Upper lobe of left lung (tissue), 6 donors: ENCODE measurements around the gene ADD3. TPM values are rescaled to one million over a fixed set of nuclear protein-coding genes. Genes with fewer than 3 reads are reported as not detected.
"Not testable (repeated sequence)": the region's sequence is repeated elsewhere in the genome, so short reads cannot be mapped to it uniquely, and the experiment has no call there.

ENCODE experiments used
- ATAC-seq, 2 donors: fragments of 200-7000 bp; cut with Tn5 transposase; one replicate each; pipeline ENCODE4 v1.9.1; 2022; ENCODE audit warnings: mild to moderate bottlenecking in 2 of 2, moderate library complexity in 2 of 2; ENCODE audit not compliant: low FRiP score in 2 of 2
- DNase-seq, 2 donors: peaks; one replicate each; pipeline ENCODE4 v3.0.0-alpha.2; 2019 to 2020
- H3K27ac ChIP-seq, 4 donors: fragments of 200-600 bp; sonication (generic); one replicate each; pipeline ENCODE4 v1.5.1; 2016 to 2019
- H3K27me3 ChIP-seq, 4 donors: fragments of 200-600 bp; sonication (generic); one replicate each; pipeline ENCODE4 v1.5.1; 2017 to 2019
- H3K36me3 ChIP-seq, 4 donors: fragments of 200-600 bp; sonication (generic); one replicate each; pipeline ENCODE4 v1.5.1; 2016 to 2019
- H3K4me1 ChIP-seq, 4 donors: fragments of 200-600 bp; sonication (generic); one replicate each; pipeline ENCODE4 v1.5.1; 2018 to 2019
- H3K4me3 ChIP-seq, 4 donors: fragments of 200-600 bp; sonication (generic); one replicate each; pipeline ENCODE4 v1.5.1; 2017 to 2019; ENCODE audit warnings: mild to moderate bottlenecking in 2 of 4, moderate library complexity in 1 of 4
- H3K9me3 ChIP-seq, 4 donors: fragments of 200-600 bp; sonication (generic); one replicate each; pipeline ENCODE4 v1.5.1; 2018 to 2019
- EP300 ChIP-seq, 4 donors: sonication (generic); formaldehyde crosslinking; IDR thresholded peaks; one replicate each; pipeline ENCODE4 v1.5.1; 2017; ENCODE audit warnings: antibody characterized with exemption in 4 of 4, control low read depth in 2 of 4
- POLR2A ChIP-seq, 4 donors: fragments of 450-650 bp; IDR thresholded peaks; one replicate each; pipeline ENCODE4 v1.5.1; 2016 to 2017; ENCODE audit warnings: antibody characterized with exemption in 4 of 4, mild to moderate bottlenecking in 2 of 4
- POLR2AphosphoS5 ChIP-seq, 2 donors: sonication (generic); formaldehyde crosslinking; IDR thresholded peaks; one replicate each; pipeline ENCODE4 v1.5.1; 2017; ENCODE audit warnings: antibody characterized with exemption in 2 of 2
- WGBS, 2 donors: methylation state at CpG; one replicate each; pipeline ENCODE4 v1.1.5; 2017 to 2018; 5-methylcytosine and 5-hydroxymethylcytosine counted together
- total RNA-seq, 6 donors: library from RNA; depleted of rRNA in 4 of 6; stranded (reverse); fragments of >200 nt in 4 of 6; gene quantifications; one replicate each; pipeline versions ENCODE4 v1.1.0 to v1.2.1, GENCODE V29; 2016 to 2021
- TF ChIP-seq, protein P1 (sequence below), 6 experiments: fragments of 450-650 bp in 4 of 6; fragments of 200-600 bp in 2 of 6; sonication (generic) in 2 of 6; IDR thresholded peaks; one replicate each; pipeline ENCODE4 v1.5.1; 2016 to 2019; ENCODE audit warnings: antibody characterized with exemption in 6 of 6
- donor health status: DM: no; HTN: no; CAD: no; lungs with moderate emphysema.
- donor health status: DM: no; HTN: yes; CAD: no; lungs with severe emphysema.

Gene ADD3
- total RNA-seq, 6 donors from 2014 or later: 34.1 to 229 (median 61.0) TPM

DNA sequence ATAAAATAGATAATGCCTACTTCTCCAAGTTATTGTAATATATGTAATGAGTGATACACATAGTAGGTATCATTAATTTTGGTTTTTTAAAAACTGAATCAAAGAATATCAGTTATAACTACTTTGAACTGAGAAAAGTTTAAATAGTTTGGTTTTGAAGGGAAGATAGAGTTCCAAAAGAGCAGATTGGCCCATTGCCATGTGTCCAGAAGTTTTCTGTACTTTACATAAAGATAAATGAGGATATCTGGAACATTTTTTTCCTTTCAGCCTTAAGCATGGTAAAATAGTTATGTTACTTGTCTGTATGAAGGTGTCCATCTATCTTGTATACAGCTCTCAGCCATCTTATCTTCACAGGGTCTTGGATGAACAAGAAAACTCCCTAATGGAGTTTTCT, 101.7 kb downstream of the ADD3 start:
- Histone ChIP-seq H3K4me3 (no peak overlapping the region), H3K4me1 (no peaks in the 10 kb centered on the region), H3K36me3 (peaks cover 0 to 24% (median 8%) of the 10 kb centered on the region in 4 donors), H3K27ac (no peak overlapping the region), H3K9me3 (no peaks in the 10 kb centered on the region), H3K27me3 (no peaks in the 10 kb centered on the region)
- TF ChIP-seq POLR2A (IDR thresholded peaks at IDR 0.05) (no peak), POLR2AphosphoS5 (IDR thresholded peaks at IDR 0.05) (no peak), EP300 (IDR thresholded peaks at IDR 0.05) (no peak)
- TF ChIP-seq, protein P1, sequence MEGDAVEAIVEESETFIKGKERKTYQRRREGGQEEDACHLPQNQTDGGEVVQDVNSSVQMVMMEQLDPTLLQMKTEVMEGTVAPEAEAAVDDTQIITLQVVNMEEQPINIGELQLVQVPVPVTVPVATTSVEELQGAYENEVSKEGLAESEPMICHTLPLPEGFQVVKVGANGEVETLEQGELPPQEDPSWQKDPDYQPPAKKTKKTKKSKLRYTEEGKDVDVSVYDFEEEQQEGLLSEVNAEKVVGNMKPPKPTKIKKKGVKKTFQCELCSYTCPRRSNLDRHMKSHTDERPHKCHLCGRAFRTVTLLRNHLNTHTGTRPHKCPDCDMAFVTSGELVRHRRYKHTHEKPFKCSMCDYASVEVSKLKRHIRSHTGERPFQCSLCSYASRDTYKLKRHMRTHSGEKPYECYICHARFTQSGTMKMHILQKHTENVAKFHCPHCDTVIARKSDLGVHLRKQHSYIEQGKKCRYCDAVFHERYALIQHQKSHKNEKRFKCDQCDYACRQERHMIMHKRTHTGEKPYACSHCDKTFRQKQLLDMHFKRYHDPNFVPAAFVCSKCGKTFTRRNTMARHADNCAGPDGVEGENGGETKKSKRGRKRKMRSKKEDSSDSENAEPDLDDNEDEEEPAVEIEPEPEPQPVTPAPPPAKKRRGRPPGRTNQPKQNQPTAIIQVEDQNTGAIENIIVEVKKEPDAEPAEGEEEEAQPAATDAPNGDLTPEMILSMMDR (IDR thresholded peaks at IDR 0.05): no peak
- DNase-seq (no peak), ATAC-seq (no peak)

DNA sequence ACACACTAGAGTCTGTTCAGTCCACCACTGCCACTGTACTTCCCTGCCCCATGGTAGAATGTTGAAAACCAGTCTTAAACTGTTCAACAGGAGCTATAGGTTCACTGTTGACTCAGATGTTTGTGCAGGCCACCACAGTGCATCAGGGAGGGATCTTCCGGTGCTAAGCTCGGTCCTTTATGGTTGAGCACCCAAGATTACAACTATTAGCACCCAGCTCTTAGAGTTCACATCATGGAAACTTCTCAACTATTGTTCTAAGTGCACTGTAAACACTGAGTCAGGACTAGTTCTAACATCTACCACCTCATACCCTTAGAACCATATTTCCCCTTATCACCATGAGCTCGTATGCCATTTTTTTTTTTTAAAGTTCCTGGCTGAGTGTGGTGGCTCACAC, 102.6 kb downstream of the ADD3 start:
- H3K27ac ChIP-seq: no peak overlapping the region
- TF ChIP-seq POLR2AphosphoS5 (IDR thresholded peaks at IDR 0.05) (no peak), EP300 (IDR thresholded peaks at IDR 0.05) (no peak), POLR2A (IDR thresholded peaks at IDR 0.05) (no peak)
- TF ChIP-seq, protein P1 (IDR thresholded peaks at IDR 0.05): no peak
- H3K4me3 ChIP-seq: no peak overlapping the region
- ATAC-seq (no peak), DNase-seq (no peak)
- no peaks in the 10 kb centered on the region for H3K9me3 ChIP-seq
- 94 to 98% methylated on average over 3 of the region's 3 CpGs for WGBS, 2 donors
- no peaks in the 10 kb centered on the region for H3K4me1 ChIP-seq
- peaks cover 0 to 26% (median 8%) of the 10 kb centered on the region in 4 donors for H3K36me3 ChIP-seq
- H3K27me3 ChIP-seq: no peaks in the 10 kb centered on the region

DNA sequence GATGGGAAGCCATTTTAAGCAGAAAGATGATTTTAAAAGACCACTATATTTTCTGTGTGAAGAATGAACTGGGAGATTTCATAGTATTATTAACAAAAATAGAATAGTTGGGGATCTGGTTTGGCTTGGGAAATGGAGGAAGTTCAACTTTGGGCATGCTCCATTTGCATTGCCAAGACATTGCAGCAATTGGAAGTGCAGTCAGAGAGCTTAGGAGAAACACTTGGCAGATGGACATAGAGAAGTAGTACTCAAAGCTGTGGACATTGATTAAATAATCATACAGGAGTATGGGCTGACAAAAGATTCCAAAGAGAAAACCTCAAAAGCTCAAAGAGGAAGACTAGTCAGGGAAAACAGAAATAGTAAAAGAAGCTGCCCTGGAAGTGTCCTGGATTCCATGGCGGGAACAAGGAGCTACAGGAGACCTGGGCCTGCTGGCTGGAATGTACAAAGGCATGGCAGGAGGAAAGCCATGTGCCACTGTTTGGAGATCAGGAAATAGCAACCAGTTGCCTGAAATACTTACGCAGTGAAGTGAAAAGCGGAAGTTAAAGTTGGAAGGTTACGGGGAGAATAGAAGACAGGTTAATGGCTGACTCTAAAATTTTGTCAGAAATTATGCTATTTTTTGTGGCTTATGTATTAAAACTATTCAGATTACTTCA, 106.0 kb downstream of the ADD3 start:
- no peak for TF ChIP-seq EP300 (IDR thresholded peaks at IDR 0.05)
- no peak for TF ChIP-seq POLR2AphosphoS5 (IDR thresholded peaks at IDR 0.05)
- TF ChIP-seq, protein P1 (IDR thresholded peaks at IDR 0.05): no peak
- TF ChIP-seq POLR2A (IDR thresholded peaks at IDR 0.05): no peak
- DNase-seq: no peak
- Histone ChIP-seq H3K4me3 (no peak overlapping the region), H3K36me3 (peaks cover 0 to 42% (median 11%) of the 10 kb centered on the region in 4 donors), H3K27me3 (no peaks in the 10 kb centered on the region), H3K27ac (peak overlapping the region in 1 of 4 donors; percentile 17), H3K9me3 (no peaks in the 10 kb centered on the region), H3K4me1 (no peaks in the 10 kb centered on the region)
- no peak for ATAC-seq
- WGBS, 2 donors: 84 to 94% methylated on average over 4 of the region's 4 CpGs

DNA sequence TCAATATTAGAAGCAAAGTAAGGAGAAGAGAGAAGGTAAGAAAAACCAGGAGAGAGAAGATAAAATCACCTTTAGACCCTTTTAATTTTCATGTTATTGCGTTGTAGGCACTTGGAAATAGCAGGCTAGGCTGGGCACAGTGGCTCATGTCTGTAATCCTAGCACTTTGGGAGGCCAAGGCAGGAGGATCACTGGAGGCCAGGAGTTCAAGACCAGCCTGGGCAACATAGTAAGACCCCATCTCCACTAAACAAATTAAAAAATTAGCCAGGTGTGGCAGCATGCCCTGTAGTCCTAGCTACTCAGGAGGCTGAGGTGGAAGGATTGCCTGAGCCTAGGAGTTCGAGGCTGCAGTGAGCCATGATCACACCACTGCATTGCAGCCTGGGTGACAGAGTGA, 106.9 kb downstream of the ADD3 start:
- not testable (repeated sequence) for H3K4me1 ChIP-seq, ATAC-seq, H3K27ac ChIP-seq, DNase-seq, H3K4me3 ChIP-seq, H3K27me3 ChIP-seq, H3K9me3 ChIP-seq
- WGBS, 2 donors: 90 to 94% methylated on average over 2 of the region's 2 CpGs
- H3K36me3 ChIP-seq: peaks cover 0 to 47% (median 13%) of the 10 kb centered on the region in 4 donors

DNA sequence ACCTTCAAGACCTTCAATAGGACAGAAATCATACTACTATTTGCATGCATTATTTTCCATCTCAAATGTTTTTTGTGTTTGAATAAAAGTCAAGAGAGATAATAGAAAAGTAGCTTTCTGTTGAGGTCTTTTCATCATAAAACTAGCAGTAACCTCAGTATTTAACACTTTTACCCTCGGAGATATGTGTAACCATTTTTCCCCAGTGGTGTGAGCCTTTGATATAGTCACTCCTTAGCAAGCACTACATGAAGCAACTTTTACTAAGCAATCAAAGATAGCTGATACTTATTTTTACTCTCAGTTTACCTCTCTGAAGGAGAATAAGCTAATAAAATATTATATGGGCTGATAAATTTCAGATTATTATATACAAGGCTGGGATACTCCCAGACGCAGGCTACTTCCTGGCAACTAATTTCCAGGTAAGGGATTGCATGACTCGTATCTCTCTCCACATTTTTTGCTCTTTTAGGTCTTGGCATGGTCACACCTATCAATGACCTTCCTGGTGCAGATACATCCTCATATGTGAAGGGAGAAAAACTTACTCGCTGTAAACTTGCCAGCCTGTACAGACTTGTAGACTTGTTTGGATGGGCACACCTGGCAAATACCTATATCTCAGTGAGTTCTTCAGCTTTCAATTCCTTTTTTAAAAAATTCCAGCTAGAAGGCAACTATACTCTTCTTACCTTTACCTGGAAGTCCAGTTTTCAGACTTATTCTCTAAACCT, 108.2 kb downstream of the ADD3 start:
- Histone ChIP-seq H3K36me3 (peaks cover 0 to 46% (median 13%) of the 10 kb centered on the region in 4 donors), H3K4me1 (no peaks in the 10 kb centered on the region), H3K27me3 (no peaks in the 10 kb centered on the region), H3K9me3 (no peaks in the 10 kb centered on the region), H3K4me3 (no peak overlapping the region), H3K27ac (no peak overlapping the region)
- WGBS, 2 donors: 85 to 90% methylated on average over 4 of the region's 4 CpGs
- TF ChIP-seq, protein P1 (IDR thresholded peaks at IDR 0.05): no peak
- TF ChIP-seq EP300 (IDR thresholded peaks at IDR 0.05) (no peak), POLR2AphosphoS5 (IDR thresholded peaks at IDR 0.05) (no peak), POLR2A (IDR thresholded peaks at IDR 0.05) (no peak)
- ATAC-seq (no peak), DNase-seq (no peak)
